Measurements from ENCODE around the gene FSIP2.

- TF ChIP-seq CTCF (IDR thresholded peaks at IDR 0.05) (no peak), POLR2A (IDR thresholded peaks at IDR 0.05) (no peak)
Observed at GRCh38 chr2:185876234-185876633, 137.6 kb downstream of the FSIP2 start.
